B cell (primary cell): ENCODE data around the gene RNF19B.
"Not testable (repeated sequence)": the region's sequence is repeated elsewhere in the genome, so short reads cannot be mapped to it uniquely, and the experiment has no call there.

Experiments
- EZH2 ChIP-seq: IDR thresholded peaks from 2 replicates; pipeline ENCODE4 v1.6.1; 2012; ENCODE audit warnings: borderline replicate concordance, low read depth, mild to moderate bottlenecking, moderate library complexity, low read length; ENCODE audit not compliant: insufficient read depth, poor library complexity, severe bottlenecking
- TF ChIP-seq, protein P1 (sequence below): fragments of 200-600 bp; IDR thresholded peaks from one replicate; pipeline ENCODE4 v1.8.0; 2022; ENCODE audit warnings: antibody characterized with exemption, mild to moderate bottlenecking

DNA sequence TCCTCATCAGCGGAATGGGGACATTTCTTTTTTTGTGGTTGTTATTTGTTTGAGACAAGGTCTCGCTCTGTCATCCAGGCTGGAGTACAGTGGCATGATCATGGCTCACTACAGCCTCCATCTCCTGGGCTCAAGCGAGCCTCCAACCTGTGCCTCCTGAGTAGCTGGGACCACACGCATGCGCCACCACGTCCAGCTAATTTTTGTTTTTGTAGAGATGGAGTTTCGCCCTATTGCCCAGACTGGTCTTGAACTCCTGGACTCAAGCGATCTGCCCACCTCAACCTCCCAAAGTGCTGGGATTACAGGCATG is 28.7 kb upstream of the RNF19B start:
- TF ChIP-seq, protein P1, sequence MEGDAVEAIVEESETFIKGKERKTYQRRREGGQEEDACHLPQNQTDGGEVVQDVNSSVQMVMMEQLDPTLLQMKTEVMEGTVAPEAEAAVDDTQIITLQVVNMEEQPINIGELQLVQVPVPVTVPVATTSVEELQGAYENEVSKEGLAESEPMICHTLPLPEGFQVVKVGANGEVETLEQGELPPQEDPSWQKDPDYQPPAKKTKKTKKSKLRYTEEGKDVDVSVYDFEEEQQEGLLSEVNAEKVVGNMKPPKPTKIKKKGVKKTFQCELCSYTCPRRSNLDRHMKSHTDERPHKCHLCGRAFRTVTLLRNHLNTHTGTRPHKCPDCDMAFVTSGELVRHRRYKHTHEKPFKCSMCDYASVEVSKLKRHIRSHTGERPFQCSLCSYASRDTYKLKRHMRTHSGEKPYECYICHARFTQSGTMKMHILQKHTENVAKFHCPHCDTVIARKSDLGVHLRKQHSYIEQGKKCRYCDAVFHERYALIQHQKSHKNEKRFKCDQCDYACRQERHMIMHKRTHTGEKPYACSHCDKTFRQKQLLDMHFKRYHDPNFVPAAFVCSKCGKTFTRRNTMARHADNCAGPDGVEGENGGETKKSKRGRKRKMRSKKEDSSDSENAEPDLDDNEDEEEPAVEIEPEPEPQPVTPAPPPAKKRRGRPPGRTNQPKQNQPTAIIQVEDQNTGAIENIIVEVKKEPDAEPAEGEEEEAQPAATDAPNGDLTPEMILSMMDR = not testable (repeated sequence)
- TF ChIP-seq EZH2 = not testable (repeated sequence)
